Breast epithelium (tissue), 4 donors: ENCODE results near the gene ALOX5AP. TPM values are rescaled to one million over a fixed set of nuclear protein-coding genes. Genes with fewer than 3 reads are reported as not detected.

Experiments used
- DNase-seq, 2 donors: peaks; one replicate each; pipeline ENCODE4 v3.0.0-alpha.2; 2019; ENCODE audit warnings: low spot score in 2 of 2
- H3K27ac ChIP-seq, 2 donors: fragments of 200-600 bp; sonication (generic) in 1 of 2; one replicate each; pipeline ENCODE4 v1.5.1; 2016 to 2019; ENCODE audit warnings: mild to moderate bottlenecking in 1 of 2
- H3K27me3 ChIP-seq, 2 donors: fragments of 200-600 bp; sonication (generic) in 1 of 2; one replicate each; pipeline versions ENCODE4 v1.5.1 to v1.6.0; 2017 to 2019; ENCODE audit warnings: control low read depth in 1 of 2, mild to moderate bottlenecking in 1 of 2
- H3K36me3 ChIP-seq: fragments of 200-600 bp; one replicate; pipeline ENCODE4 v1.5.1; 2019
- H3K4me1 ChIP-seq, 2 donors: fragments of 200-600 bp; sonication (generic); one replicate each; pipeline ENCODE4 v1.5.1; 2016 to 2019; ENCODE audit warnings: control low read depth in 1 of 2
- H3K4me3 ChIP-seq, 3 donors: fragments of 200-600 bp; sonication (generic); 1 replicate in 2 of 3; 2 replicates in 1 of 3; pipeline ENCODE4 v1.5.1; 2016 to 2019; ENCODE audit warnings: mild to moderate bottlenecking in 3 of 3, moderate library complexity in 2 of 3
- H3K9me3 ChIP-seq, 2 donors: fragments of 200-600 bp; sonication (generic) in 1 of 2; one replicate each; pipeline ENCODE4 v1.5.1; 2016 to 2019; ENCODE audit warnings: control low read depth in 1 of 2
- CTCF ChIP-seq, 3 donors: fragments of 450-650 bp; IDR thresholded peaks; one replicate each; pipeline ENCODE4 v1.5.1; 2016 to 2017; ENCODE audit warnings: antibody characterized with exemption in 3 of 3, mild to moderate bottlenecking in 3 of 3, moderate library complexity in 3 of 3
- POLR2A ChIP-seq: fragments of 450-650 bp; IDR thresholded peaks from one replicate; pipeline ENCODE4 v1.6.1; 2016; ENCODE audit warnings: antibody characterized with exemption, mild to moderate bottlenecking, moderate library complexity
- POLR2AphosphoS5 ChIP-seq, 3 donors: sonication (generic); formaldehyde crosslinking; IDR thresholded peaks; one replicate each; pipeline ENCODE4 v1.6.1; 2017; ENCODE audit warnings: antibody characterized with exemption in 3 of 3
- intact Hi-C: fragments of 100-400 bp; cut with DNase I; formaldehyde crosslinking; loops from one replicate; pipeline ENCODE4 v1.15.1; 2023; ENCODE audit warnings: low total_unique reads
- total RNA-seq, 3 donors: library from RNA; depleted of rRNA; stranded (reverse); fragments of >200 nt; gene quantifications; one replicate each; pipeline ENCODE4 v1.1.0, GENCODE V29; 2016

The ALOX5AP gene
- total RNA-seq, 3 donors from 2014 or later = 32.1 to 47.4 (median 37.9) TPM

GRCh38 chr13:30759748-30760147 is 24.4 kb downstream of the ALOX5AP start:
- no peaks in the 10 kb centered on the region for H3K27me3 ChIP-seq
- no peaks in the 10 kb centered on the region for H3K9me3 ChIP-seq
- intact Hi-C loops = no loop called here
- no peak for TF ChIP-seq POLR2AphosphoS5 (IDR thresholded peaks at IDR 0.05)
- no peak for TF ChIP-seq POLR2A
- no peak for TF ChIP-seq CTCF (IDR thresholded peaks at IDR 0.05)
- H3K27ac ChIP-seq = no peak overlapping the region
- H3K36me3 ChIP-seq = no peaks in the 10 kb centered on the region
- no peak for DNase-seq
- no peak overlapping the region for H3K4me3 ChIP-seq
- no peaks in the 10 kb centered on the region for H3K4me1 ChIP-seq

- no peak for DNase-seq
- Histone ChIP-seq H3K36me3 (no peaks in the 10 kb centered on the region), H3K9me3 (no peaks in the 10 kb centered on the region), H3K27me3 (no peaks in the 10 kb centered on the region), H3K4me1 (no peaks in the 10 kb centered on the region), H3K4me3 (no peak overlapping the region), H3K27ac (no peak overlapping the region)
- intact Hi-C loops = no loop called here
- TF ChIP-seq POLR2A (no peak), POLR2AphosphoS5 (IDR thresholded peaks at IDR 0.05) (no peak), CTCF (IDR thresholded peaks at IDR 0.05) (no peak)
Observed at GRCh38 chr13:30762643-30763042, 27.3 kb downstream of the ALOX5AP start.

GRCh38 chr13:30763786-30764413 is 28.6 kb downstream of the ALOX5AP start:
- no peak overlapping the region for H3K27ac ChIP-seq
- no peaks in the 10 kb centered on the region for H3K9me3 ChIP-seq
- H3K27me3 ChIP-seq = no peaks in the 10 kb centered on the region
- intact Hi-C loops = no loop called here
- no peak overlapping the region for H3K4me3 ChIP-seq
- TF ChIP-seq POLR2AphosphoS5 (IDR thresholded peaks at IDR 0.05) (no peak), POLR2A (no peak), CTCF (IDR thresholded peaks at IDR 0.05) (no peak)
- DNase-seq = no peak
- H3K4me1 ChIP-seq = no peaks in the 10 kb centered on the region
- H3K36me3 ChIP-seq = no peaks in the 10 kb centered on the region

GRCh38 chr13:30766231-30766630 is 30.9 kb downstream of the ALOX5AP start:
- Histone ChIP-seq H3K27me3 (no peaks in the 10 kb centered on the region), H3K36me3 (no peaks in the 10 kb centered on the region), H3K4me1 (no peaks in the 10 kb centered on the region), H3K27ac (no peak overlapping the region), H3K4me3 (no peak overlapping the region), H3K9me3 (no peaks in the 10 kb centered on the region)
- no peak for DNase-seq
- intact Hi-C loops = no loop called here
- no peak for TF ChIP-seq CTCF (IDR thresholded peaks at IDR 0.05)

- no peak for DNase-seq
- Histone ChIP-seq H3K36me3 (no peaks in the 10 kb centered on the region), H3K4me3 (no peak overlapping the region), H3K27ac (no peak overlapping the region), H3K4me1 (no peaks in the 10 kb centered on the region), H3K27me3 (no peaks in the 10 kb centered on the region), H3K9me3 (no peaks in the 10 kb centered on the region)
- intact Hi-C loops = no loop called here
- TF ChIP-seq POLR2AphosphoS5 (IDR thresholded peaks at IDR 0.05) = no peak
- TF ChIP-seq POLR2A = no peak
- no peak for TF ChIP-seq CTCF (IDR thresholded peaks at IDR 0.05)
Observed at GRCh38 chr13:30770929-30771328, 35.6 kb downstream of the ALOX5AP start.
